Measurements from ENCODE around the gene GRAMD2A. TPM values are rescaled to one million over a fixed set of nuclear protein-coding genes. Genes with fewer than 3 reads are reported as not detected.

GRAMD2A gene
- total RNA-seq, 2 experiments from 2014 or later, result 0.10 TPM; not detected in 1

- Mint-ChIP-seq H3K9me3 (ENCODE audit: insufficient read depth) (no peaks in the 10 kb centered on the region), H3K27ac (peak within 1 kb of the TSS; percentile 96), H3K4me3 (peak within 1 kb of the TSS; percentile 88), H3K4me1 (ENCODE audit: low read depth) (peaks cover 33% of the 10 kb centered on the region), H3K36me3 (ENCODE audit: low read depth) (peaks cover 22% of the 10 kb centered on the region), H3K27me3 (ENCODE audit: low read depth) (no peaks in the 10 kb centered on the region)
- ATAC-seq, result peak; percentile 59
- DNase-seq, result peak; percentile 97
- ChIA-PET POLR2A (interaction anchor here (0.6 to 6.2 kb wide), 7 partner anchors 9 to 146 kb away, joined by 3 to 58 read pairs (median 4); partner anchors contain the start of gene HEXA), CTCF (interaction anchor here (1.0 to 1.6 kb wide), 5 partner anchors 9 to 84 kb away, joined by 3 to 4 read pairs (median 3); no protein-coding TSS in a partner anchor)
These were observed 33.7 kb upstream of the GRAMD2A start, which contains the start of gene PKM for GRCh38 chr15:72231066-72231832. Gene PKM (minus strand): TSS chr15:72231190. CDS start chr15:72219097, 12,093 bp downstream.

DNA sequence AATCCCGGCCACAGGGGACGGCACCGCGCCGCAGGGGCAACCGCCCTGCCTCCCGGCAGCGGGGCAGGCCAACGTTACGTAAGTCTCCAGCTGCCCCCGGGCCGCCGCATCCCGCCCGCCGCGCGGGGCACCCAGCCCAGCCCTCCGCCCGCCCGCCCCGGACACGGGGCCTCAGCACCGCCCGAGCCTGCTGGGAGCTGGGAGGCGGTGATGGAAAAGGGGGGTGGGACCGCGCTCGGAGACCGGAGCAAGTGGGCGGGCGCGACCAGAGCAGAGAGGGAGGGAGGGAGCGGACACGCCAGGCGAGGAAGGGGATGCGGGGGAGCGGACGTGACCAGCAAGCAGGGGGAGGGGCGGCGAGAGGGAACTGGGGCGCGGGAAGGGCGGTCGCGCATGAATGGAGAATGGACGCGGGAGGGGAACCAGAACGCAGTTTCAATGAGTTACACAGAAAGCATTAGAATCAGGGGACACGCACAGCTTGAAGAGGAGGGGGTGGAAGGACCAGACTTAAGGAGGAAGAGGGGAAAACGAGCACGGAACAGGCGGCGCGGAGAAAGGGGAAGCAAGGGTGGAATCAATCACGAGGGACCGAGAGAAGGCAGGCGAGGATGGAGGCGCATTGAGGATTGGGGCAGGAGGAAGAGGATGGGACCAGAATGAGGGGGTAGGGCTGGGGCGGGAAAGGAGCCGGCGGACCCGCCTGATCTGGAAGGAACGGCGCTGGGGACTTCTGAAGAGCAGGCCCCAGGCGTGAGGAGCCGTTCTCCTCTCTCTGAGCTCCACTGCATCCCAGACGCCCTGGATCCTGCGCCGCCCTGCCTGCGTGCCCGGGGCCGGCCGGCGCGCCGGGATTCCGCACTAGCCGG, 32.8 kb upstream of the GRAMD2A start:
- peak; percentile 6 for ATAC-seq
- CTCF ChIA-PET, result interaction anchor here (1.2 kb wide), 1 partner anchor 10 kb away, joined by 4 read pairs; no protein-coding TSS in a partner anchor
- Mint-ChIP-seq H3K27me3 (ENCODE audit: low read depth) (no peaks in the 10 kb centered on the region), H3K9me3 (ENCODE audit: insufficient read depth) (no peaks in the 10 kb centered on the region), H3K4me1 (ENCODE audit: low read depth) (peaks cover 39% of the 10 kb centered on the region), H3K4me3 (peak overlapping the region; percentile 88), H3K36me3 (ENCODE audit: low read depth) (peaks cover 30% of the 10 kb centered on the region), H3K27ac (peak overlapping the region; percentile 96)
- POLR2A ChIA-PET, result interaction anchor here (0.7 to 6.2 kb wide), 10 partner anchors 10 to 243 kb away, joined by 3 to 58 read pairs (median 4); partner anchors contain the start of gene HEXA
- peak; percentile 82 for DNase-seq

GRCh38 chr15:72229947-72230196, 32.3 kb upstream of the GRAMD2A start:
- Mint-ChIP-seq H3K27ac (peak overlapping the region; percentile 91), H3K4me1 (ENCODE audit: low read depth) (peaks cover 41% of the 10 kb centered on the region), H3K4me3 (peak overlapping the region; percentile 88), H3K27me3 (ENCODE audit: low read depth) (no peaks in the 10 kb centered on the region), H3K9me3 (ENCODE audit: insufficient read depth) (no peaks in the 10 kb centered on the region), H3K36me3 (ENCODE audit: low read depth) (peaks cover 32% of the 10 kb centered on the region)
- no peak for ATAC-seq
- DNase-seq, result no peak
- CTCF ChIA-PET, result no interaction called here
- POLR2A ChIA-PET, result interaction anchor here (0.7 to 6.2 kb wide), 6 partner anchors 10 to 243 kb away, joined by 3 to 58 read pairs (median 4); no protein-coding TSS in a partner anchor

GRCh38 chr15:72229076-72229946, 31.7 kb upstream of the GRAMD2A start:
- CTCF ChIA-PET, result interaction anchor here (3.5 kb wide), 1 partner anchor 28 kb away, joined by 39 read pairs; no protein-coding TSS in a partner anchor
- DNase-seq (peak; percentile 45), ATAC-seq (no peak)
- no peaks in the 10 kb centered on the region for H3K27me3 Mint-ChIP-seq (ENCODE audit: low read depth)
- H3K9me3 Mint-ChIP-seq (ENCODE audit: insufficient read depth), result no peaks in the 10 kb centered on the region
- peak overlapping the region; percentile 88 for H3K4me3 Mint-ChIP-seq
- POLR2A ChIA-PET, result interaction anchor here (0.7 to 6.2 kb wide), 7 partner anchors 10 to 244 kb away, joined by 3 to 58 read pairs (median 5); no protein-coding TSS in a partner anchor
- peaks cover 45% of the 10 kb centered on the region for H3K4me1 Mint-ChIP-seq (ENCODE audit: low read depth)
- peaks cover 35% of the 10 kb centered on the region for H3K36me3 Mint-ChIP-seq (ENCODE audit: low read depth)
- H3K27ac Mint-ChIP-seq, result peak overlapping the region; percentile 91

- DNase-seq (no peak), ATAC-seq (no peak)
- no peaks in the 10 kb centered on the region for H3K27me3 Mint-ChIP-seq (ENCODE audit: low read depth)
- H3K9me3 Mint-ChIP-seq (ENCODE audit: insufficient read depth), result no peaks in the 10 kb centered on the region
- peak overlapping the region; percentile 88 for H3K4me3 Mint-ChIP-seq
- POLR2A ChIA-PET, result interaction anchor here (1.6 to 6.2 kb wide), 7 partner anchors 12 to 246 kb away, joined by 4 to 58 read pairs (median 10); partner anchors contain the start of genes GRAMD2A and HEXA
- CTCF ChIA-PET, result interaction anchor here (0.8 to 3.5 kb wide), 15 partner anchors 9 to 458 kb away, joined by 3 to 39 read pairs (median 6); partner anchors contain the start of genes BBS4, HEXA and HIGD2B
- H3K4me1 Mint-ChIP-seq (ENCODE audit: low read depth), result peaks cover 57% of the 10 kb centered on the region
- H3K27ac Mint-ChIP-seq, result peak overlapping the region; percentile 91
- peaks cover 51% of the 10 kb centered on the region for H3K36me3 Mint-ChIP-seq (ENCODE audit: low read depth)
These were observed 30.1 kb upstream of the GRAMD2A start for GRCh38 chr15:72227720-72228119.

GRCh38 chr15:72227192-72227586, 29.6 kb upstream of the GRAMD2A start:
- peaks cover 57% of the 10 kb centered on the region for H3K4me1 Mint-ChIP-seq (ENCODE audit: low read depth)

DNA sequence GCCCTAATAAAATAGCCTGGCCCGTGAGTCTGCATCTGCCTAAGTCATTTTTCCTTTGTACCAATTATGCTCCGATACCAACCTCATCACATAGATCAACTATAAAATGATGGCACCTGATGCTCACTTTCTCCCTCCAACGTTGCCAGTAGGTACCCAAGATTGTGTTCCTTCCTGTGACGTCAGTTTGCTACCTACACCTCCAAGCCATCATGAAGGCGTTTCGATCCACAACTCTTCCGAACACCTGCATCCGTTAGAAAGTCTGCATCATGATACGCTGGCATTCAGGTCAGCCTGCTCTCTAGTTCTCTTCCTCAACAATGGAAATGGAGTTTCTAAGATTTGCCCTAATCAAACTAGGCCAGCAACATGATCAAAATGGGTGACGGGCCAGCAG, 25.7 kb upstream of the GRAMD2A start:
- POLR2A ChIA-PET, result no interaction called here
- no peaks in the 10 kb centered on the region for H3K27me3 Mint-ChIP-seq (ENCODE audit: low read depth)
- H3K36me3 Mint-ChIP-seq (ENCODE audit: low read depth), result peaks cover 78% of the 10 kb centered on the region
- H3K4me1 Mint-ChIP-seq (ENCODE audit: low read depth), result peaks cover 71% of the 10 kb centered on the region
- H3K4me3 Mint-ChIP-seq, result no peak overlapping the region
- ATAC-seq, result no peak
- CTCF ChIA-PET, result interaction anchor here (0.8 kb wide), 1 partner anchor 16 kb away, joined by 3 read pairs; no protein-coding TSS in a partner anchor
- H3K9me3 Mint-ChIP-seq (ENCODE audit: insufficient read depth), result no peaks in the 10 kb centered on the region
- H3K27ac Mint-ChIP-seq, result peak overlapping the region; percentile 2
- DNase-seq, result no peak

More at GRCh38 chr15:72227192-72227586, 29.6 kb upstream of the GRAMD2A start:
- Mint-ChIP-seq H3K27me3 (ENCODE audit: low read depth) (no peaks in the 10 kb centered on the region), H3K27ac (peak overlapping the region; percentile 88), H3K9me3 (ENCODE audit: insufficient read depth) (no peaks in the 10 kb centered on the region), H3K36me3 (ENCODE audit: low read depth) (peaks cover 56% of the 10 kb centered on the region), H3K4me3 (peak overlapping the region; percentile 88)
- ChIA-PET CTCF (interaction anchor here (0.5 to 3.5 kb wide), 26 partner anchors 10 to 1408 kb away, joined by 3 to 39 read pairs (median 4); partner anchors contain the start of genes BBS4, GRAMD2A, HEXA and HIGD2B), POLR2A (interaction anchor here (0.6 to 6.2 kb wide), 11 partner anchors 11 to 248 kb away, joined by 3 to 58 read pairs (median 6); partner anchors contain the start of genes GRAMD2A and HEXA)
- DNase-seq (peak; percentile 42), ATAC-seq (no peak)

DNA sequence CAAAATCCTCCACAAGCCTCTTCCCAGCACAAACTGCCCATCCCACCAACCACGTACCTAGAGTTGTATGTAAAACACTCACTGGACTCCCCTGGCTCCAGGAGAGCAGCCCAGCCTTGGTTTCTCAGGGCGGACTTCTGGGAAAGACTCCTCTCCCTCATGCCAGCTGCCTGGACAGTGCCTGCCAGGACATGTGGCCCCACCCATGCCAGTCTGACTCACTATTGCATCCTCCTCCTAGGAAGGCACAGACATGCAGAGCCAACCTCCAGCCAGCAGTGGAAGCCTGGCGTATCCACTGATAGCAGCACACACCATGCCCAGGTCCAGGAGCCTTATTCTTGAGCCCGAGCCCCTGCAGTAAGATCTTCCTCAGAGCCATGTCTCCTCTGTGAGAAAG, 24.8 kb upstream of the GRAMD2A start:
- peak overlapping the region; percentile 3 for H3K27ac Mint-ChIP-seq
- H3K4me3 Mint-ChIP-seq, result no peak overlapping the region
- peaks cover 66% of the 10 kb centered on the region for H3K4me1 Mint-ChIP-seq (ENCODE audit: low read depth)
- no peaks in the 10 kb centered on the region for H3K27me3 Mint-ChIP-seq (ENCODE audit: low read depth)
- H3K9me3 Mint-ChIP-seq (ENCODE audit: insufficient read depth), result no peaks in the 10 kb centered on the region
- ATAC-seq (no peak), DNase-seq (no peak)
- CTCF ChIA-PET, result interaction anchor here (0.7 kb wide), 1 partner anchor 9 kb away, joined by 3 read pairs; no protein-coding TSS in a partner anchor
- POLR2A ChIA-PET, result interaction anchor here (2.1 kb wide), 1 partner anchor 12 kb away, joined by 5 read pairs; no protein-coding TSS in a partner anchor
- H3K36me3 Mint-ChIP-seq (ENCODE audit: low read depth), result peaks cover 80% of the 10 kb centered on the region

DNA sequence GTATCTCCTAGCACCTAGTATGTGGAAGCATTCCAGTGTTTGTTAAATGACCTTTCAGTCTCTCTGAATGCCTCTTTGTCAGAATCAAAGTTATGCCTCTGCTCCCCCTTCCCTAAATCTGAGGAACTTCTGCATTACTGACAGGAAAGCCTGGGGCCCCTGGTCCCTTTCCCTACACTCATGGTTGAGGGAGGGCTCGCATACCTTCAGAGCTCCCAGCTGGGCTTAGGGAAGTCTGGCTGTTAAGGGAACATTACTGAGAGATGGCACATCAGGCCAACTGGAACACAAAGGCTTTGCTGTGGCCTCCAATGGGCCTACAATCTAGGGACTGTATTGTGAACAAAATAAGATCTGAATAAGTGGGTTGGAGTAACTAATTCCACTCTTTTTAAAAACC, 23.1 kb upstream of the GRAMD2A start:
- ATAC-seq, result no peak
- Mint-ChIP-seq H3K4me3 (no peak overlapping the region), H3K27me3 (ENCODE audit: low read depth) (no peaks in the 10 kb centered on the region), H3K4me1 (ENCODE audit: low read depth) (peaks cover 51% of the 10 kb centered on the region), H3K9me3 (ENCODE audit: insufficient read depth) (no peaks in the 10 kb centered on the region), H3K27ac (peak overlapping the region; percentile 42), H3K36me3 (ENCODE audit: low read depth) (peaks cover 86% of the 10 kb centered on the region)
- ChIA-PET POLR2A (interaction anchor here (2.1 kb wide), 2 partner anchors 9 to 10 kb away, joined by 5 to 8 read pairs; partner anchors contain the start of gene PKM), CTCF (no interaction called here)
- DNase-seq, result no peak

- POLR2A ChIA-PET, result interaction anchor here (2.5 kb wide), 1 partner anchor 10 kb away, joined by 10 read pairs; no protein-coding TSS in a partner anchor
These were observed 19.6 kb upstream of the GRAMD2A start for GRCh38 chr15:72217216-72217615.

More at GRCh38 chr15:72217216-72217615, 19.6 kb upstream of the GRAMD2A start:
- H3K27me3 Mint-ChIP-seq (ENCODE audit: low read depth), result no peaks in the 10 kb centered on the region
- H3K4me1 Mint-ChIP-seq (ENCODE audit: low read depth), result peaks cover 22% of the 10 kb centered on the region
- H3K9me3 Mint-ChIP-seq (ENCODE audit: insufficient read depth), result no peaks in the 10 kb centered on the region
- H3K4me3 Mint-ChIP-seq, result no peak overlapping the region
- no peak overlapping the region for H3K27ac Mint-ChIP-seq
- DNase-seq (no peak), ATAC-seq (no peak)
- peaks cover 80% of the 10 kb centered on the region for H3K36me3 Mint-ChIP-seq (ENCODE audit: low read depth)
- CTCF ChIA-PET, result interaction anchor here (0.6 to 3.9 kb wide), 3 partner anchors 10 to 24 kb away, joined by 3 to 29 read pairs (median 5); no protein-coding TSS in a partner anchor

All from activated CD8-positive, alpha-beta T cell treated with anti-CD3 and anti-CD28 coated beads, Interleukin-2, amount 10 ng/mL, durations not matched to agents 7 days and 5 days (primary cell).